ENCODE results near the gene CCDC85A. TPM values are rescaled to one million over a fixed set of nuclear protein-coding genes. Genes with fewer than 3 reads are reported as not detected.

The CCDC85A gene
- total and polyA plus RNA-seq, 4 donors, result 1.7 to 10.5 (median 6.6) TPM

- TF ChIP-seq CTCF (IDR thresholded peaks at IDR 0.05; ENCODE audit: control extremely low read depth, extremely low read depth), result no peak
- ATAC-seq (ENCODE audit: insufficient read depth, low FRiP score), result no peak
- WGBS, 2 donors, result 67 to 68% methylated on average over 3 of the region's 3 CpGs
These were observed 115.4 kb downstream of the CCDC85A start for GRCh38 chr2:56299171-56299691.

DNA sequence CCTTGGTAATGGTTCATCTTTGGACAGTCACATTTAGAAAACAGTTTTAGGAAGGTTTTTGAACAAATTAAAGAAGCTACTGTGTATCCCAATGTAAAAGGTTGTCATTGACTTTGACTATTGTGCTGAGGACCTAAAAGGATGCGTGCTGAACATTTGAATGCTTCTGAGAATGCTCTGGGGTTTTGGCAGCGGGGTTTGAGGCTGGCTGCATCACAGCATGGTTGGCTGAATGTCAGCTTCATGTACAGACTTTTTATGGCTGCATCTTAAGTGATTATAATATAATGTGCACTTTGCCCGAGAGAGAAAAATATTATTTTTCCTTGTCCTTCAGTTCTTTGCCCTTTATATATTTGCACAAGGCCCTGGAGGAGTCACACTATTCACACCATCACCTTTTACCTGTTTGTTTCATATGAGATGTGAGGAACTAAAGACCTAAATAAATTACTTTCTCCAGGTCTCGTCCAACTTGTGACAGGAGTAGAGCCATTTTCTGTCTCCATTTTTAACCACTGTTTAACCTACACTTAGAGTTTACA is 125.9 kb downstream of the CCDC85A start:
- Histone ChIP-seq H3K27me3 (ENCODE audit: control insufficient read depth in 3 of 3, insufficient read depth in 3 of 3, low read length in 2 of 3) (no peaks in the 10 kb centered on the region), H3K4me1 (ENCODE audit: control insufficient read depth in 5 of 5, insufficient read depth in 5 of 5, low read length in 5 of 5) (peaks cover 0 to 5% (median 0%) of the 10 kb centered on the region in 5 donors), H3K4me3 (no peak overlapping the region), H3K27ac (ENCODE audit: low read depth in 1 of 2, low read length in 1 of 2) (no peak overlapping the region), H3K9ac (ENCODE audit: insufficient read depth in 1 of 2, low read length in 2 of 2) (no peak overlapping the region), H3K36me3 (ENCODE audit: control insufficient read depth in 4 of 4, insufficient read depth in 4 of 4, low read length in 4 of 4) (no peaks in the 10 kb centered on the region), H3K9me3 (ENCODE audit: control insufficient read depth in 4 of 4, insufficient read depth in 3 of 4, low read length in 3 of 4) (no peaks in the 10 kb centered on the region)
- ATAC-seq (ENCODE audit: insufficient read depth, low FRiP score) (no peak), DNase-seq (no peak)
- TF ChIP-seq CTCF (IDR thresholded peaks at IDR 0.05; ENCODE audit: control extremely low read depth, extremely low read depth), result no peak
- WGBS, 2 donors, result 82 to 83% methylated on average over 4 of the region's 4 CpGs

More at GRCh38 chr2:56299171-56299691, 115.4 kb downstream of the CCDC85A start:
- no peak for DNase-seq
- Histone ChIP-seq H3K27ac (ENCODE audit: low read depth in 1 of 2, low read length in 1 of 2) (no peak overlapping the region), H3K9ac (ENCODE audit: insufficient read depth in 1 of 2, low read length in 2 of 2) (no peak overlapping the region), H3K9me3 (ENCODE audit: control insufficient read depth in 4 of 4, insufficient read depth in 3 of 4, low read length in 3 of 4) (no peaks in the 10 kb centered on the region), H3K27me3 (ENCODE audit: control insufficient read depth in 3 of 3, insufficient read depth in 3 of 3, low read length in 2 of 3) (no peaks in the 10 kb centered on the region), H3K4me1 (ENCODE audit: control insufficient read depth in 5 of 5, insufficient read depth in 5 of 5, low read length in 5 of 5) (peaks cover 0 to 5% (median 0%) of the 10 kb centered on the region in 5 donors), H3K4me3 (no peak overlapping the region), H3K36me3 (ENCODE audit: control insufficient read depth in 4 of 4, insufficient read depth in 4 of 4, low read length in 4 of 4) (no peaks in the 10 kb centered on the region)

DNA sequence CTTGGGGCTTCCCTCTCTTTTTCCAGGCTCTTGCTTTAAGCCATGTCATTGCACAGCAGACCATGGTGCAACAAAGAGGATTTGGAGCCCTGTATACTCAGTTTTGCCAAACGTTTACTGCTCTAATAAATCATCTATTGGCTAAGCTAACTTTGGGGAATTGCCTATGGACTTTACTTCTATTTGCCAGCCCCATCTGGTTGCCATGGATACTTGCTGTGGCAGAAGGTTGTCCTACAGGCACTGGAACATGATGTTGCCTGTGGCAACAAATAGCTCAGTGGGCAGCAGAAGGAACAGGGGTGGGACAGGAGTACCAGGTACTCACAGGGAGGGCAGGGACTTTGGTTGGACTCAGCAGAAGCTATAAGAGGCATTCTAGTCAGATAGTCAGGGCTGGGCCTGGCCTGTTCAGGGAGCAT is 129.7 kb downstream of the CCDC85A start:
- no peak for TF ChIP-seq CTCF (IDR thresholded peaks at IDR 0.05; ENCODE audit: control extremely low read depth, extremely low read depth)
- DNase-seq (no peak), ATAC-seq (ENCODE audit: insufficient read depth, low FRiP score) (no peak)
- Histone ChIP-seq H3K4me3 (no peak overlapping the region), H3K27me3 (ENCODE audit: control insufficient read depth in 3 of 3, insufficient read depth in 3 of 3, low read length in 2 of 3) (no peaks in the 10 kb centered on the region), H3K36me3 (ENCODE audit: control insufficient read depth in 4 of 4, insufficient read depth in 4 of 4, low read length in 4 of 4) (no peaks in the 10 kb centered on the region), H3K4me1 (ENCODE audit: control insufficient read depth in 5 of 5, insufficient read depth in 5 of 5, low read length in 5 of 5) (peaks cover 0 to 11% (median 0%) of the 10 kb centered on the region in 5 donors), H3K9me3 (ENCODE audit: control insufficient read depth in 4 of 4, insufficient read depth in 3 of 4, low read length in 3 of 4) (no peaks in the 10 kb centered on the region), H3K9ac (ENCODE audit: insufficient read depth in 1 of 2, low read length in 2 of 2) (no peak overlapping the region), H3K27ac (ENCODE audit: low read depth in 1 of 2, low read length in 1 of 2) (peak overlapping the region in 1 of 2 donors; percentile 60)
- WGBS, 2 donors, result 55 to 58% methylated on average over 1 of the region's 1 CpG

Measured in lung (tissue), 12 donors.